ENCODE measurements around the gene WDR17. TPM values are rescaled to one million over a fixed set of nuclear protein-coding genes. Genes with fewer than 3 reads are reported as not detected.

WDR17 gene
- under 0.01 and 0.06 TPM in 2 replicates for total RNA-seq

DNA sequence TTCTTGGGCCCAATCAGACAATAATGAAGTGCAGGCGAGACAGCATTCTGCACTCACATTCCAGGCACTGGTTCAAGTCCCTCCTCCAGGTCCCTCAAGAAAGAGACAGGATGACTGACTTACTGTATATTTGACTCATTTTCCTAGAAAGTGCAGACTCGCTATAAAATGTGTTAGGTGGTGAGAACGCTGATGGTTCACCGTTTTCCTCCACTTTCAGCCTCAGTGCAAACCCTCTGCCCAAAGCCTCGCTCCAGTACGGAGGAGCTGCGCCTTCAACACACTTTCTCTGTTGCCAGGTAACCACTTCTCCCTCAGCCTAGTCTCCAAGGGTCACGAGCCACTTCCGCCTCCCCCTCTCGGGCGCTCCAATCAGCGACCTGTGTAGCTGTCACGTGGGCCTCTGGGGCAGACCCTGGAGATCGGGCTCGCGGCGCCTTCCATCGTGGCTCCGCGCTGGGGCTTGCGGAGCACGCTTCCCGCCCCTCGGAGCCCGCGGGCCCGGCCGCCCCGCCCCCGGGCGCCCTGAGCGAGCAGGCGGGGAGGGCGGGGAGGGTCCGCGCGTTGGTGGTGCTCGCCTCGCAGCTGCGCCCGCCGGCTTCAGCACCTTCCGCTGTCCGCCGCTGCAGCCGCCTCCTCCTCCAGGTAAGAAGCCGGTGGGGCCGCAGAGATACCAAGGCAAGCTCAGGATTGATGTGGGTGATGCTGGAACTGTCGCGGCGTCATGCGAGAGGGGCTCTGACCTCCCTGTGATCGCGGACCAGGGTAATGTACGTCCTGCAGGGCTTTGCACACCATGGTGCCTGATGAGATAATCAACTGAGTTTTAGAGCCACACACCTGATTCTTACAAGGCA is at the start of gene WDR17:
TSS of gene WDR17 (plus strand) at position 407 of the 857 bp plus-strand sequence. CDS start 45,740 bp downstream, outside the sequence.

DNA sequence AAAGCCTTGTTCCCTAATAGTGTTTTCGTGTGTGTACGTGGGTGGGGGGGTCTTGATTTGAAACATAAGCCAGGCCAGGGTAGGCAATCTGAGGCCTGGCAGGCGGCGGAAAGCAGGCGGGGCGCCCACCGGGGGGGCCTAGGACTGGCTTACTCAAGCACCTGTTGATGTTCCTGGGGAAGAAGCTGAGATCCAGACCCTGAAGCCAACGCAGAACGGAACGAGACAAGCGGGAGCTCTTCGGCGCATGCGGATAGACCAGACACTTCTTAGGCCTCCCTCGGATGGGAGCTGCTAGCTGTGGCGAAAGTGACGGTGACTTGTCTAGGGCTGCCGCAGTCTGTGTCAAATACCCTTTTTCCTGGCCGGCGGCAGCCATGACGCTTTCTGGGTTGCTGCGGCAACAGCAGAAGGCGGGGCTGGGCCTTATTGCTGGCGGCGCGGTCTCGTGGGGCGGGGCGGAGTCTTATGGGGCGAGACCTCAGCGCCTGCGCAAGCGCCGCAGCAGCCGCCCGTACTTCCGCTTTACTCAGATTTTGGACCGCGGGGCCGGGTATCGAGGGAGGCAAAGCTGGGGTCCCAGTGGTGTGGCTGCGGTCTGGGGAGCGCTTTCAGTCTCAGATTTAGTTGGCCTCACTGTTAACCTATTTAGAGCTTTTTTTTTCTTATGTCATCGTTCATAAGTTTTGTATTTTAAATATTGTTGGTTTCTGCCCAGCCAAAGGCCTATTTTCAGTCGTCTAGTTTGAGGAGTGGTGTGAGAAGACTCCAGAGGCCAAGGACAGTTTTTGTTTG is 129.7 kb downstream of the WDR17 start, which contains the start of gene SPATA4:
TSS of gene SPATA4 (minus strand) at position 402 of the 795 bp plus-strand sequence. CDS start at position 379, 23 bp downstream.

Other genes with a start within 250 kb of the WDR17 start
- 0.73 TPM in 1 of 2 replicates, not detected in the other for gene SPATA4, start 129.7 kb downstream of the WDR17 start, total RNA-seq
- not detected in 2 replicates for gene ASB5, start 203.4 kb downstream of the WDR17 start, total RNA-seq

Measured in cardiac ventricle fibroblast (primary cell).